Sigmoid colon (tissue), 7 donors: ENCODE results near the gene DGCR2. TPM values are rescaled to one million over a fixed set of nuclear protein-coding genes. Genes with fewer than 3 reads are reported as not detected.

Source experiments
- DNase-seq: peaks from one replicate; pipeline ENCODE4 v3.0.0-alpha.2; 2019
- H3K27ac ChIP-seq, 4 donors: fragments of 200-600 bp; sonication (generic); one replicate each; pipeline ENCODE4 v1.5.1; 2016 to 2019; ENCODE audit warnings: mild to moderate bottlenecking in 1 of 4
- H3K27me3 ChIP-seq, 3 donors: fragments of 200-600 bp; sonication (generic); one replicate each; pipeline ENCODE4 v1.5.1; 2019; ENCODE audit warnings: mild to moderate bottlenecking in 1 of 3
- H3K36me3 ChIP-seq, 4 donors: fragments of 200-600 bp; sonication (generic); one replicate each; pipeline ENCODE4 v1.5.1; 2016 to 2019
- H3K4me1 ChIP-seq, 4 donors: fragments of 200-600 bp; sonication (generic); one replicate each; pipeline ENCODE4 v1.5.1; 2017 to 2019
- H3K4me3 ChIP-seq, 4 donors: fragments of 200-600 bp; sonication (generic); one replicate each; pipeline ENCODE4 v1.5.1; 2017 to 2019; ENCODE audit warnings: mild to moderate bottlenecking in 2 of 4, moderate library complexity in 1 of 4
- H3K9me3 ChIP-seq, 4 donors: fragments of 200-600 bp in 3 of 4; sonication (generic) in 3 of 4; one replicate each; pipeline versions ENCODE4 v1.5.1 to v1.6.1; 2013 to 2019
- CTCF ChIP-seq, 4 experiments: fragments of 450-650 bp in 3 of 4; fragments of 200-600 bp in 1 of 4; IDR thresholded peaks; one replicate each; pipeline ENCODE4 v1.5.1; 2016 to 2019; ENCODE audit warnings: antibody characterized with exemption in 4 of 4, mild to moderate bottlenecking in 3 of 4, moderate library complexity in 2 of 4
- EP300 ChIP-seq, 4 donors: sonication (generic); formaldehyde crosslinking; IDR thresholded peaks; one replicate each; pipeline ENCODE4 v1.6.1; 2017; ENCODE audit warnings: antibody characterized with exemption in 4 of 4
- POLR2A ChIP-seq, 2 donors: fragments of 450-650 bp; IDR thresholded peaks; one replicate each; pipeline ENCODE4 v1.6.1; 2016; ENCODE audit warnings: antibody characterized with exemption in 2 of 2, mild to moderate bottlenecking in 2 of 2, moderate library complexity in 2 of 2
- POLR2AphosphoS5 ChIP-seq, 4 donors: sonication (generic); formaldehyde crosslinking; IDR thresholded peaks; one replicate each; pipeline ENCODE4 v1.6.1; 2017; ENCODE audit warnings: antibody characterized with exemption in 4 of 4
- WGBS, 2 donors: extraction: QIAGEN DNeasy Blood & Tissue Kit; methylation state at CpG; one replicate each; pipeline ENCODE4 v1.1.7; 2013; 5-methylcytosine and 5-hydroxymethylcytosine counted together
- intact Hi-C: fragments of 100-400 bp; cut with DNase I; formaldehyde crosslinking; loops from one replicate; pipeline ENCODE4 v1.15.1; 2023
- polyA plus RNA-seq, 3 donors: library from polyadenylated mRNA; stranded (reverse); fragments of 200-250 nt; gene quantifications; one replicate each; pipeline ENCODE4 v1.2.3, GENCODE V29; 2013
- total RNA-seq, 4 donors: library from RNA; depleted of rRNA; stranded (reverse); fragments of >200 nt; gene quantifications; one replicate each; pipeline ENCODE4 v1.1.0, GENCODE V29; 2016
- donor health status: healthy with polysubstance abuse.
- donor health status: Bipolar disorder and iron deficiency.
- donor health status: healthy.

The DGCR2 gene
- total and polyA plus RNA-seq, 7 donors, result 7.2 to 68.7 (median 31.5) TPM

- peak; percentile 22 for DNase-seq
- H3K4me3 ChIP-seq, result no peak overlapping the region
- TF ChIP-seq POLR2A (IDR thresholded peaks at IDR 0.05) (no peak), POLR2AphosphoS5 (IDR thresholded peaks at IDR 0.05) (no peak), CTCF (IDR thresholded peaks at IDR 0.05) (no peak), EP300 (IDR thresholded peaks at IDR 0.05) (no peak)
- H3K27me3 ChIP-seq, result no peaks in the 10 kb centered on the region
- intact Hi-C loops, result no loop called here
- H3K36me3 ChIP-seq, result no peaks in the 10 kb centered on the region
- no peak overlapping the region for H3K27ac ChIP-seq
- WGBS, 2 donors, result 85 to 87% methylated on average over 4 of the region's 4 CpGs
- H3K4me1 ChIP-seq, result peaks cover 0 to 9% (median 0%) of the 10 kb centered on the region in 4 donors
- no peaks in the 10 kb centered on the region for H3K9me3 ChIP-seq
These were observed 24.1 kb downstream of the DGCR2 start for GRCh38 chr22:19098157-19098556.

GRCh38 chr22:19097518-19097917, 24.7 kb downstream of the DGCR2 start:
- Histone ChIP-seq H3K4me1 (peaks cover 0 to 9% (median 0%) of the 10 kb centered on the region in 4 donors), H3K27ac (no peak overlapping the region), H3K4me3 (no peak overlapping the region), H3K27me3 (no peaks in the 10 kb centered on the region), H3K36me3 (no peaks in the 10 kb centered on the region), H3K9me3 (no peaks in the 10 kb centered on the region)
- peak; percentile 26 for DNase-seq
- 88% methylated on average over 3 of the region's 3 CpGs for WGBS, 2 donors
- intact Hi-C loops, result no loop called here
- TF ChIP-seq POLR2AphosphoS5 (IDR thresholded peaks at IDR 0.05), result no peak
- TF ChIP-seq EP300 (IDR thresholded peaks at IDR 0.05), result no peak
- no peak for TF ChIP-seq POLR2A (IDR thresholded peaks at IDR 0.05)
- TF ChIP-seq CTCF (IDR thresholded peaks at IDR 0.05), result no peak

GRCh38 chr22:19096555-19096954, 25.7 kb downstream of the DGCR2 start:
- intact Hi-C loops, result no loop called here
- no peaks in the 10 kb centered on the region for H3K36me3 ChIP-seq
- DNase-seq, result peak; percentile 2
- 94 to 95% methylated on average over 1 of the region's 1 CpG for WGBS, 2 donors
- no peaks in the 10 kb centered on the region for H3K9me3 ChIP-seq
- H3K4me3 ChIP-seq, result no peak overlapping the region
- TF ChIP-seq POLR2AphosphoS5 (IDR thresholded peaks at IDR 0.05) (no peak), EP300 (IDR thresholded peaks at IDR 0.05) (no peak), CTCF (IDR thresholded peaks at IDR 0.05) (no peak), POLR2A (IDR thresholded peaks at IDR 0.05) (no peak)
- no peak overlapping the region for H3K27ac ChIP-seq
- H3K4me1 ChIP-seq, result peaks cover 0 to 9% (median 0%) of the 10 kb centered on the region in 4 donors
- H3K27me3 ChIP-seq, result no peaks in the 10 kb centered on the region

GRCh38 chr22:19094393-19094997, 27.7 kb downstream of the DGCR2 start:
- no peak for DNase-seq
- intact Hi-C loops, result no loop called here
- Histone ChIP-seq H3K4me1 (peaks cover 0 to 9% (median 0%) of the 10 kb centered on the region in 4 donors), H3K27me3 (no peaks in the 10 kb centered on the region), H3K9me3 (no peaks in the 10 kb centered on the region), H3K36me3 (no peaks in the 10 kb centered on the region), H3K4me3 (no peak overlapping the region), H3K27ac (no peak overlapping the region)
- TF ChIP-seq POLR2AphosphoS5 (IDR thresholded peaks at IDR 0.05) (no peak), EP300 (IDR thresholded peaks at IDR 0.05) (no peak), POLR2A (IDR thresholded peaks at IDR 0.05) (no peak), CTCF (IDR thresholded peaks at IDR 0.05) (no peak)
- WGBS, 2 donors, result 96 to 97% methylated on average over 4 of the region's 4 CpGs

GRCh38 chr22:19092725-19093124, 29.5 kb downstream of the DGCR2 start:
- intact Hi-C loops, result no loop called here
- DNase-seq, result no peak
- H3K27ac ChIP-seq, result no peak overlapping the region
- TF ChIP-seq CTCF (IDR thresholded peaks at IDR 0.05), result no peak
- TF ChIP-seq EP300 (IDR thresholded peaks at IDR 0.05), result no peak
- TF ChIP-seq POLR2A (IDR thresholded peaks at IDR 0.05), result no peak
- no peak for TF ChIP-seq POLR2AphosphoS5 (IDR thresholded peaks at IDR 0.05)
- no peaks in the 10 kb centered on the region for H3K27me3 ChIP-seq
- H3K4me3 ChIP-seq, result no peak overlapping the region
- peaks cover 0 to 5% (median 0%) of the 10 kb centered on the region in 4 donors for H3K4me1 ChIP-seq
- peaks cover 0 to 15% (median 6%) of the 10 kb centered on the region in 4 donors for H3K36me3 ChIP-seq
- 97 to 98% methylated on average over 4 of the region's 4 CpGs for WGBS, 2 donors
- H3K9me3 ChIP-seq, result no peaks in the 10 kb centered on the region
